Spinal cord (tissue), 10 donors: Measurements from ENCODE around the gene CDC42EP2. TPM values are rescaled to one million over a fixed set of nuclear protein-coding genes. Genes with fewer than 3 reads are reported as not detected.

Experiments
- DNase-seq, 6 donors: peaks; one replicate each; pipeline versions ENCODE4 v3.0.0 to v3.0.0-alpha.2; 2013 to 2015; ENCODE audit warnings: low spot score in 6 of 6, low read depth in 4 of 6
- H3K27ac ChIP-seq: one replicate; pipeline ENCODE4 v1.5.1; 2013; ENCODE audit warnings: low read depth, low read length, control low read depth
- H3K27me3 ChIP-seq: one replicate; pipeline ENCODE4 v1.6.1; 2013; ENCODE audit warnings: low read length; ENCODE audit not compliant: control insufficient read depth, insufficient read depth
- H3K36me3 ChIP-seq: one replicate; pipeline ENCODE4 v1.6.1; 2013; ENCODE audit warnings: low read length; ENCODE audit not compliant: control insufficient read depth, insufficient read depth
- H3K4me1 ChIP-seq: one replicate; pipeline ENCODE4 v1.6.1; 2013; ENCODE audit warnings: low read length; ENCODE audit not compliant: control insufficient read depth, insufficient read depth
- H3K4me3 ChIP-seq: one replicate; pipeline ENCODE4 v1.5.1; 2013; ENCODE audit warnings: low read depth, low read length, control low read depth
- H3K9me3 ChIP-seq: one replicate; pipeline ENCODE4 v1.6.1; 2013; ENCODE audit warnings: low read length; ENCODE audit not compliant: control insufficient read depth, insufficient read depth
- WGBS: methylation state at CpG from one replicate; pipeline ENCODE4 v1.1.5; 2013; ENCODE audit warnings: missing lambda C conversion rate; ENCODE audit not compliant: insufficient coverage; 5-methylcytosine and 5-hydroxymethylcytosine counted together
- polyA plus RNA-seq, 2 donors: library from polyadenylated mRNA; unstranded; fragments of 120-200 nt; gene quantifications; one replicate each; pipeline ENCODE4 v1.2.1, GENCODE V29; 2013; ENCODE audit not compliant: insufficient read length in 2 of 2
- total RNA-seq, 2 donors: library from RNA; depleted of rRNA in 1 of 2; stranded (reverse); fragments of 120-200 nt in 1 of 2; fragments of >200 nt in 1 of 2; gene quantifications; one replicate each; pipeline versions ENCODE4 v1.2.3 to v1.2.4, GENCODE V29; 2013 to 2014
- donor health status: healthy.

The CDC42EP2 gene
- total and polyA plus RNA-seq, 4 donors, result 5.7 to 10.0 (median 7.1) TPM

GRCh38 chr11:65366340-65366773 is 51.7 kb downstream of the CDC42EP2 start:
- Histone ChIP-seq H3K27ac (no peak overlapping the region), H3K4me3 (no peak overlapping the region), H3K4me1 (no peaks in the 10 kb centered on the region), H3K36me3 (no peaks in the 10 kb centered on the region), H3K27me3 (no peaks in the 10 kb centered on the region), H3K9me3 (no peaks in the 10 kb centered on the region)
- peak in 2 of 6 donors; percentile 77 to 88 for DNase-seq
- WGBS, result 43% methylated on average over 1 of the region's 4 CpGs

GRCh38 chr11:65370659-65371049 is 56.0 kb downstream of the CDC42EP2 start:
- Histone ChIP-seq H3K4me1 (no peaks in the 10 kb centered on the region), H3K36me3 (no peaks in the 10 kb centered on the region), H3K9me3 (no peaks in the 10 kb centered on the region), H3K4me3 (no peak overlapping the region), H3K27ac (no peak overlapping the region), H3K27me3 (no peaks in the 10 kb centered on the region)
- WGBS, result 91% methylated on average over 6 of the region's 6 CpGs
- no peak for DNase-seq

Other genes with a start within 250 kb of the CDC42EP2 start
- 1 to 10 TPM; 5.4 to 8.7 TPM for gene CDCA5, start 230.8 kb upstream of the CDC42EP2 start, total RNA-seq
- 10 to 100 TPM; 14.1 to 15.0 TPM for gene CDCA5, start 230.8 kb upstream of the CDC42EP2 start, polyA plus RNA-seq
- gene ZFPL1, start 230.6 kb upstream of the CDC42EP2 start, total RNA-seq, result 10 to 100 TPM; 19.4 to 32.6 TPM
- gene ZFPL1, start 230.6 kb upstream of the CDC42EP2 start, polyA plus RNA-seq, result 10 to 100 TPM; 35.8 to 37.6 TPM
- gene VPS51, start 218.7 kb upstream of the CDC42EP2 start, total RNA-seq, result 100 to 1,000 TPM in 1 of 2 donors, 10 to 100 TPM in 1; 91.4 to 122 TPM
- gene VPS51, start 218.7 kb upstream of the CDC42EP2 start, polyA plus RNA-seq, result 100 to 1,000 TPM; 158 to 165 TPM
- gene TM7SF2, start 203.0 kb upstream of the CDC42EP2 start, total RNA-seq, result 10 to 100 TPM; 46.6 to 61.8 TPM
- 100 to 1,000 TPM; 104 to 118 TPM for gene TM7SF2, start 203.0 kb upstream of the CDC42EP2 start, polyA plus RNA-seq
- gene ZNHIT2, start 197.2 kb upstream of the CDC42EP2 start, total RNA-seq, result 10 to 100 TPM in 1 of 2 donors, 1 to 10 TPM in 1; 2.7 to 10.7 TPM
- gene ZNHIT2, start 197.2 kb upstream of the CDC42EP2 start, polyA plus RNA-seq, result 10 to 100 TPM; 10.2 to 14.0 TPM
- gene FAU, start 192.7 kb upstream of the CDC42EP2 start, total RNA-seq, result 100 to 1,000 TPM; 174 to 693 TPM
- 100 to 1,000 TPM; 603 to 622 TPM for gene FAU, start 192.7 kb upstream of the CDC42EP2 start, polyA plus RNA-seq
- 10 to 100 TPM; 36.7 to 55.3 TPM for gene MRPL49, start 192.5 kb upstream of the CDC42EP2 start, total RNA-seq
- 10 to 100 TPM; 42.5 to 45.0 TPM for gene MRPL49, start 192.5 kb upstream of the CDC42EP2 start, polyA plus RNA-seq
- gene SYVN1, start 180.3 kb upstream of the CDC42EP2 start, total RNA-seq, result 10 to 100 TPM; 14.3 to 18.3 TPM
- gene SYVN1, start 180.3 kb upstream of the CDC42EP2 start, polyA plus RNA-seq, result 10 to 100 TPM; 44.2 to 52.6 TPM
- not detected for gene SPDYC, start 144.6 kb upstream of the CDC42EP2 start, total RNA-seq
- under 1 TPM in 1 of 2 donors, not detected in 1; 0.17 TPM for gene SPDYC, start 144.6 kb upstream of the CDC42EP2 start, polyA plus RNA-seq
- gene CAPN1, start 132.9 kb upstream of the CDC42EP2 start, total RNA-seq, result 10 to 100 TPM; 48.0 to 69.5 TPM
- gene CAPN1, start 132.9 kb upstream of the CDC42EP2 start, polyA plus RNA-seq, result 100 to 1,000 TPM in 1 of 2 donors, 10 to 100 TPM in 1; 99.4 to 115 TPM
- gene POLA2, start 52.9 kb upstream of the CDC42EP2 start, total RNA-seq, result 1 to 10 TPM; 7.2 to 9.1 TPM
- 10 to 100 TPM in 1 of 2 donors, 1 to 10 TPM in 1; 9.7 to 16.2 TPM for gene POLA2, start 52.9 kb upstream of the CDC42EP2 start, polyA plus RNA-seq
- 10 to 100 TPM; 28.0 to 52.7 TPM for gene DPF2, start 19.0 kb downstream of the CDC42EP2 start, total RNA-seq
- 10 to 100 TPM; 72.8 to 84.0 TPM for gene DPF2, start 19.0 kb downstream of the CDC42EP2 start, polyA plus RNA-seq
- 1 to 10 TPM; 1.4 TPM for gene TIGD3, start 39.9 kb downstream of the CDC42EP2 start, total RNA-seq
- gene TIGD3, start 39.9 kb downstream of the CDC42EP2 start, polyA plus RNA-seq, result 1 to 10 TPM; 3.4 to 3.7 TPM
- 1 to 10 TPM; 2.3 to 3.1 TPM for gene SLC25A45, start 67.8 kb downstream of the CDC42EP2 start, total RNA-seq
- 1 to 10 TPM; 1.8 to 3.7 TPM for gene SLC25A45, start 67.8 kb downstream of the CDC42EP2 start, polyA plus RNA-seq
- 10 to 100 TPM; 16.7 to 18.7 TPM for gene FRMD8, start 71.8 kb downstream of the CDC42EP2 start, total RNA-seq
- 10 to 100 TPM; 16.3 to 19.3 TPM for gene FRMD8, start 71.8 kb downstream of the CDC42EP2 start, polyA plus RNA-seq
- gene NEAT1, start 107.9 kb downstream of the CDC42EP2 start, total RNA-seq, result 10 to 100 TPM; 27.4 to 63.7 TPM
- 10 to 100 TPM; 63.6 to 73.6 TPM for gene NEAT1, start 107.9 kb downstream of the CDC42EP2 start, polyA plus RNA-seq
- gene MALAT1, start 184.2 kb downstream of the CDC42EP2 start, total RNA-seq, result over 10,000 TPM in 1 of 2 donors, 1,000 to 10,000 TPM in 1; 7,855 to 14,973 TPM
- gene MALAT1, start 184.2 kb downstream of the CDC42EP2 start, polyA plus RNA-seq, result 100 to 1,000 TPM; 557 to 615 TPM
- 10 to 100 TPM; 41.8 to 79.8 TPM for gene SCYL1, start 210.2 kb downstream of the CDC42EP2 start, total RNA-seq
- gene SCYL1, start 210.2 kb downstream of the CDC42EP2 start, polyA plus RNA-seq, result 10 to 100 TPM; 84.0 to 87.5 TPM
- gene LTBP3, start 243.5 kb downstream of the CDC42EP2 start, total RNA-seq, result 10 to 100 TPM; 47.5 to 68.7 TPM
- gene LTBP3, start 243.5 kb downstream of the CDC42EP2 start, polyA plus RNA-seq, result 100 to 1,000 TPM; 158 to 198 TPM